H9 (cell line): ENCODE measurements around the gene ZC3HAV1L. TPM values are rescaled to one million over a fixed set of nuclear protein-coding genes. Genes with fewer than 3 reads are reported as not detected.

ENCODE experiments used
- DNase-seq: peaks from one replicate; pipeline ENCODE4 v3.0.0-alpha.2; 2017
- H2AFZ ChIP-seq: one replicate; pipeline ENCODE4 v1.6.1; 2013; ENCODE audit warnings: mild to moderate bottlenecking, low read length, control low read depth, moderate library complexity
- H2AK5ac ChIP-seq: 2 replicates; pipeline ENCODE4 v1.6.1; 2013; ENCODE audit warnings: low read length, control low read depth, mixed read lengths; ENCODE audit not compliant: insufficient read length
- H2BK120ac ChIP-seq: one replicate; pipeline ENCODE4 v1.6.1; 2013; ENCODE audit warnings: low read depth, mild to moderate bottlenecking, low read length, control low read depth, inconsistent platforms; ENCODE audit not compliant: poor library complexity, severe bottlenecking
- H2BK12ac ChIP-seq: 2 replicates; pipeline ENCODE4 v1.6.1; 2013; ENCODE audit warnings: low read length, control low read depth, mixed read lengths, low read depth; ENCODE audit not compliant: insufficient read length
- H2BK15ac ChIP-seq: 2 replicates; pipeline ENCODE4 v1.6.1; 2013; ENCODE audit warnings: low read depth, low read length, control low read depth
- H2BK20ac ChIP-seq: one replicate; pipeline ENCODE4 v1.6.1; 2013; ENCODE audit warnings: low read depth, mild to moderate bottlenecking, low read length, control low read depth, inconsistent platforms; ENCODE audit not compliant: poor library complexity, severe bottlenecking
- H2BK5ac ChIP-seq: 2 replicates; pipeline ENCODE4 v1.6.1; 2013; ENCODE audit warnings: low read length, control low read depth, mixed read lengths; ENCODE audit not compliant: insufficient read length
- H3K14ac ChIP-seq: 2 replicates; pipeline ENCODE4 v1.6.1; 2013; ENCODE audit warnings: low read length, control low read depth; ENCODE audit not compliant: insufficient read depth
- H3K18ac ChIP-seq: 2 replicates; pipeline ENCODE4 v1.6.1; 2013; ENCODE audit warnings: low read depth, mild to moderate bottlenecking, mixed read lengths, low read length, control low read depth; ENCODE audit not compliant: insufficient read length
- H3K23ac ChIP-seq: 2 replicates; pipeline ENCODE4 v1.6.1; 2013; ENCODE audit warnings: low read length, control low read depth, mixed read lengths, low read depth; ENCODE audit not compliant: insufficient read length
- H3K23me2 ChIP-seq: 2 replicates; pipeline ENCODE4 v1.6.1; 2013; ENCODE audit warnings: low read depth, mild to moderate bottlenecking, mixed read lengths, low read length, control low read depth; ENCODE audit not compliant: insufficient read length, poor library complexity, severe bottlenecking
- H3K27ac ChIP-seq: 2 replicates; pipeline ENCODE4 v1.5.1; 2013; ENCODE audit warnings: low read length, control low read depth, mixed read lengths, low read depth; ENCODE audit not compliant: insufficient read length
- H3K27me3 ChIP-seq: 2 replicates; pipeline ENCODE4 v1.6.1; 2013; ENCODE audit warnings: low read length, control low read depth, inconsistent platforms; ENCODE audit not compliant: insufficient read depth
- H3K4ac ChIP-seq: 2 replicates; pipeline ENCODE4 v1.6.1; 2013; ENCODE audit warnings: low read depth, mild to moderate bottlenecking, control low read depth, inconsistent platforms, low read length, moderate library complexity
- H3K4me1 ChIP-seq: 2 replicates; pipeline ENCODE4 v1.6.1; 2013; ENCODE audit warnings: low read length, control low read depth, inconsistent platforms; ENCODE audit not compliant: insufficient read depth
- H3K4me2 ChIP-seq: 2 replicates; pipeline ENCODE4 v1.6.1; 2013; ENCODE audit warnings: low read length, control low read depth, mixed read lengths; ENCODE audit not compliant: insufficient read length, insufficient read depth
- H3K56ac ChIP-seq: 2 replicates; pipeline ENCODE4 v1.6.1; 2013; ENCODE audit warnings: low read depth, mild to moderate bottlenecking, mixed read lengths, low read length, control low read depth; ENCODE audit not compliant: insufficient read length
- H3K79me1 ChIP-seq: 2 replicates; pipeline ENCODE4 v1.6.1; 2013; ENCODE audit warnings: low read depth, mild to moderate bottlenecking, moderate library complexity, low read length, control low read depth, inconsistent platforms; ENCODE audit not compliant: insufficient read depth, poor library complexity, severe bottlenecking
- H3K79me2 ChIP-seq: 2 replicates; pipeline ENCODE4 v1.6.1; 2013; ENCODE audit warnings: low read length, control low read depth, inconsistent platforms; ENCODE audit not compliant: insufficient read depth
- H3K9ac ChIP-seq: 2 replicates; pipeline ENCODE4 v1.6.1; 2013; ENCODE audit warnings: low read length, control low read depth, mixed read lengths; ENCODE audit not compliant: insufficient read length; ENCODE audit errors: extremely low read depth
- H3K9me3 ChIP-seq: one replicate; pipeline ENCODE4 v1.6.1; 2013; ENCODE audit warnings: low read depth, low read length, inconsistent platforms; ENCODE audit not compliant: control insufficient read depth
- H3T11ph ChIP-seq: one replicate; pipeline ENCODE4 v1.6.1; 2013; ENCODE audit warnings: mild to moderate bottlenecking, low read length, control low read depth, inconsistent platforms
- H4K20me1 ChIP-seq: one replicate; pipeline ENCODE4 v1.6.1; 2013; ENCODE audit not compliant: control insufficient read depth, insufficient read length, insufficient read depth
- H4K5ac ChIP-seq: 2 replicates; pipeline ENCODE4 v1.6.1; 2013; ENCODE audit warnings: low read depth, mild to moderate bottlenecking, mixed read lengths, low read length, control low read depth; ENCODE audit not compliant: insufficient read length
- H4K8ac ChIP-seq: replicated peaks from 2 replicates; pipeline ENCODE4 v1.6.1; 2013; ENCODE audit warnings: low read length, control low read depth, mixed read lengths, low read depth; ENCODE audit not compliant: insufficient read length
- H4K91ac ChIP-seq: 2 replicates; pipeline ENCODE4 v1.6.1; 2013; ENCODE audit warnings: low read depth, mild to moderate bottlenecking, moderate library complexity, mixed read lengths, low read length, control low read depth; ENCODE audit not compliant: insufficient read length
- H3K27ac Mint-ChIP-seq, 3 experiments: 2 replicates in 2 of 3; 3 replicates in 1 of 3; pipeline ENCODE4 v1.8.0; 2020 to 2021; ENCODE audit warnings: mixed read lengths in 3 of 3, mild to moderate bottlenecking in 1 of 3, moderate library complexity in 1 of 3
- H3K27me3 Mint-ChIP-seq: 2 replicates; pipeline ENCODE4 v1.8.0; 2021; ENCODE audit warnings: low read depth, mild to moderate bottlenecking, moderate library complexity, mixed read lengths
- H3K36me3 Mint-ChIP-seq, 3 experiments: 2 replicates in 2 of 3; 3 replicates in 1 of 3; pipeline ENCODE4 v1.8.0; 2020 to 2021; ENCODE audit warnings: low read depth in 3 of 3, mixed read lengths in 3 of 3; ENCODE audit not compliant: insufficient read depth in 1 of 3
- H3K4me1 Mint-ChIP-seq, 2 experiments: 2 replicates each; pipeline ENCODE4 v1.8.0; 2020; ENCODE audit warnings: mixed read lengths in 2 of 2
- H3K4me3 Mint-ChIP-seq, 2 experiments: 2 replicates in 1 of 2; 3 replicates in 1 of 2; pipeline ENCODE4 v1.8.0; 2020 to 2021; ENCODE audit warnings: mild to moderate bottlenecking in 2 of 2, mixed read lengths in 2 of 2, moderate library complexity in 1 of 2
- H3K9me3 Mint-ChIP-seq, 2 experiments: 2 replicates in 1 of 2; 3 replicates in 1 of 2; pipeline ENCODE4 v1.8.0; 2020; ENCODE audit warnings: mild to moderate bottlenecking in 2 of 2, mixed read lengths in 2 of 2, moderate library complexity in 1 of 2
- CTCF ChIP-seq: fragments of 200-600 bp; sonication (generic); conservative IDR thresholded peaks from 3 replicates; pipeline ENCODE4 v1.8.0; 2021; ENCODE audit warnings: antibody characterized with exemption, mild to moderate bottlenecking
- total RNA-seq: library from RNA; stranded (reverse); gene quantifications from 2 replicates; pipeline ENCODE4 v1.2.1, GENCODE V29; 2021

The ZC3HAV1L gene
- total RNA-seq, 1 experiment from 2014 or later, result not detected

GRCh38 chr7:139004321-139005090 lies 31.3 kb downstream of the ZC3HAV1L start:
- Histone ChIP-seq H3K27ac (no peak overlapping the region), H2BK20ac (no peak overlapping the region), H4K8ac (no peak overlapping the region), H2AK5ac (no peak overlapping the region), H3K9me3 (no peaks in the 10 kb centered on the region), H3K4me1 (no peaks in the 10 kb centered on the region), H3K79me2 (no peaks in the 10 kb centered on the region), H3K23me2 (no peaks in the 10 kb centered on the region), H3K4me2 (no peak overlapping the region), H3K4ac (no peak overlapping the region), H4K20me1 (no peaks in the 10 kb centered on the region), H3K14ac (no peak overlapping the region), H2BK15ac (no peak overlapping the region), H2BK5ac (no peak overlapping the region), H3T11ph (no peak overlapping the region), H2AFZ (no peak overlapping the region), H2BK120ac (no peak overlapping the region), H3K79me1 (no peaks in the 10 kb centered on the region), H2BK12ac (no peak overlapping the region), H3K18ac (no peak overlapping the region), H4K91ac (no peak overlapping the region), H3K23ac (no peak overlapping the region), H3K27me3 (no peaks in the 10 kb centered on the region), H3K9ac (no peak overlapping the region), H3K56ac (no peak overlapping the region), H4K5ac (no peak overlapping the region)
- no peak for DNase-seq
- Mint-ChIP-seq H3K4me1 (peaks cover 0 to 4% of the 10 kb centered on the region in 2 experiments; a peak in 1 of 4 replicates), H3K9me3 (peaks cover 28 to 39% of the 10 kb centered on the region in 2 experiments), H3K27me3 (no peaks in the 10 kb centered on the region), H3K36me3 (peaks cover 1 to 12% (median 8%) of the 10 kb centered on the region in 3 experiments; a peak in 5 of 7 replicates), H3K4me3 (no peak overlapping the region), H3K27ac (no peak overlapping the region)
- no peak for TF ChIP-seq CTCF
